ENCODE results near the gene SCAP.

- TF ChIP-seq, protein P1, sequence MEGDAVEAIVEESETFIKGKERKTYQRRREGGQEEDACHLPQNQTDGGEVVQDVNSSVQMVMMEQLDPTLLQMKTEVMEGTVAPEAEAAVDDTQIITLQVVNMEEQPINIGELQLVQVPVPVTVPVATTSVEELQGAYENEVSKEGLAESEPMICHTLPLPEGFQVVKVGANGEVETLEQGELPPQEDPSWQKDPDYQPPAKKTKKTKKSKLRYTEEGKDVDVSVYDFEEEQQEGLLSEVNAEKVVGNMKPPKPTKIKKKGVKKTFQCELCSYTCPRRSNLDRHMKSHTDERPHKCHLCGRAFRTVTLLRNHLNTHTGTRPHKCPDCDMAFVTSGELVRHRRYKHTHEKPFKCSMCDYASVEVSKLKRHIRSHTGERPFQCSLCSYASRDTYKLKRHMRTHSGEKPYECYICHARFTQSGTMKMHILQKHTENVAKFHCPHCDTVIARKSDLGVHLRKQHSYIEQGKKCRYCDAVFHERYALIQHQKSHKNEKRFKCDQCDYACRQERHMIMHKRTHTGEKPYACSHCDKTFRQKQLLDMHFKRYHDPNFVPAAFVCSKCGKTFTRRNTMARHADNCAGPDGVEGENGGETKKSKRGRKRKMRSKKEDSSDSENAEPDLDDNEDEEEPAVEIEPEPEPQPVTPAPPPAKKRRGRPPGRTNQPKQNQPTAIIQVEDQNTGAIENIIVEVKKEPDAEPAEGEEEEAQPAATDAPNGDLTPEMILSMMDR (IDR thresholded peaks at IDR 0.05): no peak
- TF ChIP-seq POLR2AphosphoS5 (IDR thresholded peaks at IDR 0.05) (no peak), POLR2A (IDR thresholded peaks at IDR 0.05) (no peak)
Measured at GRCh38 chr3:47367631-47368030, 108.1 kb downstream of the SCAP start.
